VCaP (cell line): Measurements from ENCODE around the gene CDPF1.
"Not testable (repeated sequence)": the region's sequence is repeated elsewhere in the genome, so short reads cannot be mapped to it uniquely, and the experiment has no call there.

Experiments
- H3K27ac ChIP-seq: fragments of 450-650 bp; 2 replicates; pipeline ENCODE4 v1.5.1; 2017
- TF ChIP-seq, protein P1 (sequence below): fragments of 450-650 bp; conservative IDR thresholded peaks from 2 replicates; pipeline ENCODE4 v1.5.1; 2017; ENCODE audit warnings: mild to moderate bottlenecking, moderate library complexity

The CDPF1 gene

DNA sequence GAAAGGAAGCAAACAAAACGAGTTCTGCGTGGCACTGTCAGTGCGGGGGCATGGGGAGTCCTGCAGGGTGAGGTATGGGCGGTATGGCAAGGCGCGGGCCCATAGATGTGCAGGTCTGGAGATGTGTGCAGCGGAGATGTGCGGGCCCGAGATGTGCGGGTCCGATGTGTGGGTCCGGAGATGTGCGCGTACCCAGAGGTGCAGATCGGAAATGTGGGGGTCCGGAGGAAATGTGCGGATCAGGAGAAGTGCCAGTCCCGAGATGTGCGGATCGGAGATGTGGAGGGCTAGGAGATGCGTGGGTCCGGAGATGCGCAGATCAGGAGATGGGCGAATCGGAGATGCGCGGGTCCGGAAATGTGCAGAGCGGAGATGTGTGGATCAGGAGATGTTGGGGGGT lies 35.9 kb downstream of the CDPF1 start:
- H3K27ac ChIP-seq, result no peak overlapping the region
- TF ChIP-seq, protein P1, sequence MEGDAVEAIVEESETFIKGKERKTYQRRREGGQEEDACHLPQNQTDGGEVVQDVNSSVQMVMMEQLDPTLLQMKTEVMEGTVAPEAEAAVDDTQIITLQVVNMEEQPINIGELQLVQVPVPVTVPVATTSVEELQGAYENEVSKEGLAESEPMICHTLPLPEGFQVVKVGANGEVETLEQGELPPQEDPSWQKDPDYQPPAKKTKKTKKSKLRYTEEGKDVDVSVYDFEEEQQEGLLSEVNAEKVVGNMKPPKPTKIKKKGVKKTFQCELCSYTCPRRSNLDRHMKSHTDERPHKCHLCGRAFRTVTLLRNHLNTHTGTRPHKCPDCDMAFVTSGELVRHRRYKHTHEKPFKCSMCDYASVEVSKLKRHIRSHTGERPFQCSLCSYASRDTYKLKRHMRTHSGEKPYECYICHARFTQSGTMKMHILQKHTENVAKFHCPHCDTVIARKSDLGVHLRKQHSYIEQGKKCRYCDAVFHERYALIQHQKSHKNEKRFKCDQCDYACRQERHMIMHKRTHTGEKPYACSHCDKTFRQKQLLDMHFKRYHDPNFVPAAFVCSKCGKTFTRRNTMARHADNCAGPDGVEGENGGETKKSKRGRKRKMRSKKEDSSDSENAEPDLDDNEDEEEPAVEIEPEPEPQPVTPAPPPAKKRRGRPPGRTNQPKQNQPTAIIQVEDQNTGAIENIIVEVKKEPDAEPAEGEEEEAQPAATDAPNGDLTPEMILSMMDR, result no peak

DNA sequence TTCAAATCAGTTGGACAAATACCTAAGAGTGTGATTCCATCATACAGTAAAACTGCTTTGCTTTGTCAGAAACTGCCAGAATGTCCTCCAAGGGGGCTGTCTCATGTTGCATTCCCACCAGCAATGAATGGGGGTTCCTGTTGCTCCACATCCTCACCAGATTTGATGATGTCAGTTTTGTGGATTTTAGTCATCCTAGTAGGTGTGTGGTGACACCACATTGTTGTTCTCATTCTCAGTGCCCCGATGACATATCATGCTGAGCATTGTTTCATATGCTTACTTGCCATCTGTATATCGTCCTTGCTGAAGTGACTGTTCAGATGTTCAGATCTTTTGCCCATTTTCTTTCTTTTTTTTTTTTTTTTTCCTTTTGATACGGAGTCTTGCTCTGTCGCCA lies 37.0 kb downstream of the CDPF1 start:
- TF ChIP-seq, protein P1, result no peak
- H3K27ac ChIP-seq, result no peak overlapping the region

- TF ChIP-seq, protein P1, result no peak
- no peak overlapping the region for H3K27ac ChIP-seq
These were observed 37.9 kb downstream of the CDPF1 start for GRCh38 chr22:46212195-46212594.

DNA sequence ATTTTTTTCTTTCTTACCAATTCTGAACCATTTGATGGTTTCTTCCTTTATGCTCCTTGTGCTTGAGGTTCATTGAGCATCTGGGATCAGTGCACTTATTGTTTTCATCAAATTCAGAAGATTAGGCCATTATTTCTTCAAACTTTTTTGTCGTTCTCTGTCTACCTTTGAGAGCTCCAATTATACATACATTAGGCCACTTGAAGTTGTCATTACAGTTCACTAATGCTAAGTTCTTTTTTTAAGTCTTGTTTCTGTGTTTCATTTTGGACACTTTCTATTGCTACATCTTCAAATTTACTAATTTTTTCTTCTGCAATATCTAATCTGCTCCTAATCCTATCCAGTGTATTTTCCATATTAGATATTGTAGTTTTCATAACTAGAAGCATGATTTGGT lies 40.8 kb downstream of the CDPF1 start:
- no peak overlapping the region for H3K27ac ChIP-seq
- TF ChIP-seq, protein P1, result no peak

DNA sequence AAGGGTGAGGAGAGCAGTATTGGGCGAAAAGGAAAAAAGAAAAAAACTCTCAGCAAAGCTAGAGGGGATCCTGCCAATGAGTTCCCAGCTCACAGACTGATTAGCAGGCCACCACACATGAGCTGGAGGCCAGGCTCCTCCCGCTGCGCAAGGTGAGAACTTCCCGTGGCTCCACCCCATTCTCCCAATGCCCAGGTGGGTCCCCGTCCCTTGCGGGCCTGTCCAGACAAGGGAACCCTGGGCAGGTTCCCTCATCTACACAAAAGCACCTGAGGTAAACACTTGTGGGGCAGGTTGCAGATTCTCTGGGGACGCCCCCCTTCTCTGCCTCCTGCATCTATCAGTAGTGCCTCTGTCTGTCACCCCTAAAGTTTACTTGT lies 46.5 kb downstream of the CDPF1 start:
- no peak overlapping the region for H3K27ac ChIP-seq
- TF ChIP-seq, protein P1, result no peak

DNA sequence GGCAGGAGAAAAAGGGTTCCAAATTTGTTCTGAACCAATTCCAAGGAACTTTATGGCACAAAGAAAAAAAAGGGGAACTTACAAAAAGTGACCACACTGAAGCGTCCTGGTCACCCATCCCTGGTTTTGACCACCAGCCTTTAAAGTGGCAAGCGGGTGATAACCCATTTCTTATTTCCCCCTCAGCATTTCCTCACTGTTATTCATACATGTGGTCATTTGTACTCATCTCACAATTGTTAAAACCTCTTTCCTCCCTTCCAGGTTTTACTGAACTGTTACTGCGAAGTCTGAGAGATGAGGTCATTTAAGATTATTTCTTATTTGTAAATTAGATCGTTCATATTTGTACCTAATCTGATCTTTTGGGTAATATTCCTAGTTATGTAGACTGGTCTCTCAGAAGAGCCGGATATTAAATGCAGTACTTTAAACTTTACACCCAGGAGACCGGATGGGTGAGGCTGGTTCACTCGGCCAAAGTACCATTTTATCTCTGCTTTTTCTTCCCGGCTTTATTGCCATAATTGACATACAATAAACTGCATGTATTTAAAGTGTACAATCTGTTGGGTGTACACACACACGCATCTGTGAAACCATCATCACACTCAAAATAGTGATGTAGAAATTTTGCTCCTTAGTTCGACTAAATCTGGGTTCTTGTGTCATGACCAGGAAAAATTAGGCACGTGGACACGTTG lies 47.0 kb downstream of the CDPF1 start:
- H3K27ac ChIP-seq, result no peak overlapping the region
- TF ChIP-seq, protein P1, result no peak

GRCh38 chr22:46201059-46201757 lies 48.9 kb downstream of the CDPF1 start:
- H3K27ac ChIP-seq, result no peak overlapping the region
- TF ChIP-seq, protein P1, result no peak

DNA sequence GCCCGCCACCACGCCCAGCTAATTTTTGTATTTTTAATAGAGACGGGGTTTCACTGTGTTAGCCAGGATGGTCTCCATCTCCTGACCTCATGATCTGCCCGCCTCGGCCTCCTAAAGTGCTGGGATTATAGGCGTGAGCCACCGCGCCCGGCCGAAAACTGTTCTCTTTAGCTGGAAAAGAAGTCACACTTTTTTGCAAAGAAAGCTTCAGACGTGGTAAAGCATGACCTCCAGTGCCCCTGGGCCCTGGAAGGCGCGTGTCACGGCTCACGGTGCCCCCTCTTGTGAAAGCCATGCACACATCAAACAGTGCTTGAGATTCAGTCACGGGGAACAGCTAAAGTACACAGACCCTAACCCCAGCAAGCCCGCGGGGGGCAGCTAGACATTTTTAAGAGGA lies 51.3 kb downstream of the CDPF1 start:
- not testable (repeated sequence) for H3K27ac ChIP-seq
